Measurements from ENCODE around the gene MFAP5. TPM values are rescaled to one million over a fixed set of nuclear protein-coding genes. Genes with fewer than 3 reads are reported as not detected.
A peak's percentile ranks its signal among the peaks of the same experiment; 100 is the strongest.

MFAP5 gene
- total RNA-seq, 2 donors from 2014 or later, result 2.8 to 13.4 TPM

DNA sequence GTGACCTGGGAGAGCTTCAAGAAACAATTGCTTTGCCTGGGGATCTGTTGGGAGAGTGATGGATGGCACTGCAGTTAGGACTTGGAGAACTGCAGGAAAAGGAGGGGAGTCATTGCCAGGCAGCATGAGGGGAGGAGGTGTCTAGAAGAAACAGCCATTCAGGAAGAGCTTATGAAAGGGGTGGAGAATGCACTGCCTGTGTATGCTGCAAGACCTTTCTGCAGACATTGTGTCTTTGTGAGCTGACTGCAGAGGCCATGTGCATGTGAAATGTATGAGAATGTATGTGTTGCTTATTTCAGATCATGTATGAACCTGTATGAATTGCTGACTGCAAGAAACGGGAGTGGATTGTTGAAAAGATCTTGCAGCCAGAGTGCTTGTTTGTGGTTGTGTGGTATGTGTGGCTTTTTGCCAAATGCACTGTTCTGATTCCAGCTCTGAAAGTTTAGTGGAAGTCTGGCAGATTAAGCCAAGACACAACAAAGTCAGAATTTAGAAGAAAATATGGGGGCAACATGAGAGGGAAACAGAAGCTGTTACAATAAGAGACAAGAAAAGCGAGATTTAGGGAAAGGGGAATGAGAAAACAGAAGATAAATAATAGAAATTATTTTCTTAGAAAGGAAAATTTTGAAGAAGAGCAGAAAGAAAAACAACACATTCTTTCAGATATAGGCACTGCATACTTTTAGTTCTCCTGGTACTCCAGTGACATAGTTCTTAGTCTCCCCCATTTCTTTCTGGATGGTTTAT, 25.4 kb upstream of the MFAP5 start:
- Histone ChIP-seq H3K36me3 (no peaks in the 10 kb centered on the region), H3K27me3 (replicated peaks; ENCODE audit: insufficient read depth) (no peaks in the 10 kb centered on the region), H3K27ac (peak overlapping the region; percentile 54 to 64), H3K4me1 (replicated peaks) (peaks cover 6% of the 10 kb centered on the region), H3K4me3 (no peak overlapping the region), H3K9me3 (no peaks in the 10 kb centered on the region)
- WGBS, result 20% methylated on average over 2 of the region's 2 CpGs
- intact Hi-C loops (cut with DNase I), result no loop called here
- peak; percentile 58 for DNase-seq (ENCODE audit: low spot score)
- TF ChIP-seq POLR2AphosphoS5 (IDR thresholded peaks at IDR 0.05), result peak; percentile 77
- no peak for TF ChIP-seq POLR2A (IDR thresholded peaks at IDR 0.05)

DNA sequence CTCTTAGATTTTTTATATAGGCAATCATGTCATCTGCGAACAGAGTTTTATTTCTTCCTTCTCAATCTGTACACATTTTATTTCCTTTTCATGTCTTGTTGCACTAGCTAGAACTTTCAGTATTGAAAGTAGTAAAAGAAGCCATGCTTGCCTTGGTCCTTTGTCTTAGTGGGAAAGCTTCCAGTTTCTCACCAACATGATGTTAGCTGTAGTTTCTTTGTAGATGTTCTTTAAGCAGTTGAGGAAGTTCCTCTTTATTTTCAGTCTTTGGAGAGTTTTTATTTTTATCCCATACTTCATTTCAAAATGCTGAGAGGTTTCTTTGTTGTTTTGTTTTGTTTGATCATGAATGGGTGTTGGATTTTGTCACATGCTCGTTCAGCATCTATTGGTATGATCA, 22.4 kb upstream of the MFAP5 start:
- Histone ChIP-seq H3K27ac (no peak overlapping the region), H3K36me3 (no peaks in the 10 kb centered on the region), H3K4me3 (no peak overlapping the region), H3K9me3 (no peaks in the 10 kb centered on the region), H3K4me1 (replicated peaks) (peaks cover 4% of the 10 kb centered on the region), H3K27me3 (replicated peaks; ENCODE audit: insufficient read depth) (no peaks in the 10 kb centered on the region)
- intact Hi-C loops (cut with DNase I), result no loop called here
- no peak for TF ChIP-seq POLR2AphosphoS5 (IDR thresholded peaks at IDR 0.05)
- no peak for TF ChIP-seq POLR2A (IDR thresholded peaks at IDR 0.05)
- TF ChIP-seq, protein P1, sequence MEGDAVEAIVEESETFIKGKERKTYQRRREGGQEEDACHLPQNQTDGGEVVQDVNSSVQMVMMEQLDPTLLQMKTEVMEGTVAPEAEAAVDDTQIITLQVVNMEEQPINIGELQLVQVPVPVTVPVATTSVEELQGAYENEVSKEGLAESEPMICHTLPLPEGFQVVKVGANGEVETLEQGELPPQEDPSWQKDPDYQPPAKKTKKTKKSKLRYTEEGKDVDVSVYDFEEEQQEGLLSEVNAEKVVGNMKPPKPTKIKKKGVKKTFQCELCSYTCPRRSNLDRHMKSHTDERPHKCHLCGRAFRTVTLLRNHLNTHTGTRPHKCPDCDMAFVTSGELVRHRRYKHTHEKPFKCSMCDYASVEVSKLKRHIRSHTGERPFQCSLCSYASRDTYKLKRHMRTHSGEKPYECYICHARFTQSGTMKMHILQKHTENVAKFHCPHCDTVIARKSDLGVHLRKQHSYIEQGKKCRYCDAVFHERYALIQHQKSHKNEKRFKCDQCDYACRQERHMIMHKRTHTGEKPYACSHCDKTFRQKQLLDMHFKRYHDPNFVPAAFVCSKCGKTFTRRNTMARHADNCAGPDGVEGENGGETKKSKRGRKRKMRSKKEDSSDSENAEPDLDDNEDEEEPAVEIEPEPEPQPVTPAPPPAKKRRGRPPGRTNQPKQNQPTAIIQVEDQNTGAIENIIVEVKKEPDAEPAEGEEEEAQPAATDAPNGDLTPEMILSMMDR (IDR thresholded peaks at IDR 0.05), result no peak
- DNase-seq (ENCODE audit: low spot score), result no peak
- 95% methylated on average over 2 of the region's 2 CpGs for WGBS

DNA sequence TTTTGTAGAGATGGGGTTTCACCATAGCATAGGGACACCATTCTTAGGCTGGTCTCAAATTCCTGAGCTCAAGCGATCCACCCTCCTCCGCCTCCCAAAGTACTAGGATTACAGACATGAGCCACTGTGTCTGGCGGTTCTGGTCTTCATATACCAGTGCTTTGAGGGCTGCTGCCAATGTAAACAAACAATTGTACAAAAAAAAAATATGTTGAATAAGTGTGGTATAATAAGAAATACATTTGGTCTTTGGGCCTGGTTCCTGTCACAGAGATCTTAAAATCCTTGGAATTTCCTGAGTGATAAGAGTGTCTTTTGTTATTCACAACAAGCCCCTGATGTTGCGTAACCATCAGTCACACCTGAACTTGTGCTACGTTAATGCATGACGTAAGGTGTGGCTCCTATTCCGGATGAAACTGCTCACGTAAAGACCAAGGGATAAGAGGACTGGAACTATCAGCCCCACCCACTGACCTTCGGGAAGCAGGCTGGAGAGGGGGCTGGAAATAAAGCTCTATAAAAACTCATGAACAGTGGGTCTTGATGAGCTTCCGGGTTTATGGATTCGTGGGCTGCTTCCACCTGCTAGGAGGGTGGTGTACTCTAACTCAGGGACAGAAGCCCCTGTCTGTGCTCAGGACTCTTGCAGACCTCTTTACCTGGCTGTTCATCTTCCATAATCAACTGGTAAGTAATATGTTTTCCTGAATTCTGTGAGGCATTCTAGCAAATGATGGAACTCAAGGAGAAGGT, 18.7 kb upstream of the MFAP5 start:
- H3K36me3 ChIP-seq, result no peaks in the 10 kb centered on the region
- H3K27me3 ChIP-seq (replicated peaks; ENCODE audit: insufficient read depth), result no peaks in the 10 kb centered on the region
- no peak overlapping the region for H3K4me3 ChIP-seq
- WGBS, result 25% methylated on average over 11 of the region's 11 CpGs
- intact Hi-C loops (cut with DNase I), result loop anchor here (5.0 kb wide), 3 partner anchors 141 to 356 kb away; partner anchors contain the start of gene A2ML1
- H3K27ac ChIP-seq, result peak overlapping the region; percentile 55 to 69
- H3K4me1 ChIP-seq (replicated peaks), result no peaks in the 10 kb centered on the region
- TF ChIP-seq POLR2AphosphoS5 (IDR thresholded peaks at IDR 0.05) (peak; percentile 69), POLR2A (IDR thresholded peaks at IDR 0.05) (no peak)
- DNase-seq (ENCODE audit: low spot score), result peak; percentile 62
- H3K9me3 ChIP-seq, result no peaks in the 10 kb centered on the region

DNA sequence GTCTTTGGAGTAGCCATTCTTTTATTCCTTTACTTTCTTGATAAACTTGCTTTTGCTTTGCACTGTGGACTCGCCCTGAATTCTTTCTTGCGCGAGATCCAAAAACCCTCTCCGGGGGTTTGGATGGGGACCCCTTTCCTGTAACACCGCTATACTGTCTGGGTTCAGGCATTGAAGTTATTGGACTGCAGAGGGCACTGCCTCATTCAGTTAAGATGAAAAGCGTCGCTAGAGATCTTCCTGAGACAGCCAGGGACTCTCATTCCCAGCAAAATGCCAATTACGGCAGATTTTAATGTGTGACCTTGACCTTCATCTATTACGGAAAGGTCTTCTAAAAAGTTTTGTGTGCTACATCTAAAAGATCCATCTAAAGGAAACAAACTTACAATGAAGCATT, 17.9 kb upstream of the MFAP5 start:
- Histone ChIP-seq H3K27me3 (replicated peaks; ENCODE audit: insufficient read depth) (no peaks in the 10 kb centered on the region), H3K27ac (peak overlapping the region in 1 of 2 donors; percentile 33), H3K36me3 (no peaks in the 10 kb centered on the region), H3K4me1 (replicated peaks) (no peaks in the 10 kb centered on the region), H3K4me3 (no peak overlapping the region), H3K9me3 (no peaks in the 10 kb centered on the region)
- 85% methylated on average over 9 of the region's 9 CpGs for whole genome bisulfite sequencing
- intact Hi-C loops (cut with DNase I), result loop anchor here (5.0 kb wide), 3 partner anchors 142 to 357 kb away; partner anchors contain the start of gene A2ML1
- no peak for DNase-seq (ENCODE audit: low spot score)
- no peak for TF ChIP-seq POLR2A (IDR thresholded peaks at IDR 0.05)
- TF ChIP-seq, protein P1 (IDR thresholded peaks at IDR 0.05), result no peak
- TF ChIP-seq POLR2AphosphoS5 (IDR thresholded peaks at IDR 0.05), result no peak

DNA sequence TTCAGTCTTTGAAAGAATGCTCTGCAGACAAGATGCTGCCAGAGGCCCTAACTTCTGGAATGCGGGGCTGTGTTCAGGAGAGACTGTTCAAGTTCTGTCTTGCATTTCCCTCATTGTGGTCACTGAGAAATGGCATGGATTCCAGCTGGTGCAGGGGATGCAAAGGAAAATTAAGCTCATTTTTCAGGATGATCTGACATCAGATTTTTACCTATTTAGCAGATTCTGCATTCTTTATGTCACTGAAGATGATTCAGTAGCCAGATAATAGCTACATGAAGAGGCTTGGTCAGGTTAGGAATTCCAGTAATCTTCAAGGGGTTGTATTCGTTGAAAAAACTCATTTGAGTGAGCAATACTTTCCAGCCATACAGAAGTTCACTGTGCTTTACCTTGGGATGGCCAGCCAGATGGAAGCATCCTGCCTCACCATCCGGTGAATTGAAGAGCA, 16.1 kb upstream of the MFAP5 start:
- WGBS, result 46% methylated on average over 3 of the region's 3 CpGs
- H3K4me1 ChIP-seq (replicated peaks), result no peaks in the 10 kb centered on the region
- intact Hi-C loops (cut with DNase I), result no loop called here

More for the DNA sequence above, 16.1 kb upstream of the MFAP5 start:
- no peak overlapping the region for H3K4me3 ChIP-seq
- no peaks in the 10 kb centered on the region for H3K36me3 ChIP-seq
- no peak overlapping the region for H3K27ac ChIP-seq
- DNase-seq (ENCODE audit: low spot score), result no peak
- TF ChIP-seq, protein P1 (IDR thresholded peaks at IDR 0.05), result no peak
- TF ChIP-seq POLR2AphosphoS5 (IDR thresholded peaks at IDR 0.05), result peak; percentile 21
- no peaks in the 10 kb centered on the region for H3K9me3 ChIP-seq
- no peaks in the 10 kb centered on the region for H3K27me3 ChIP-seq (replicated peaks; ENCODE audit: insufficient read depth)
